SU-DHL-6 (cell line): ENCODE results near the gene RECQL5.

Experiments used
- H2AFZ ChIP-seq: fragments of 200-600 bp; sonication (generic); 2 replicates; pipeline ENCODE4 v1.6.1; 2014; ENCODE audit warnings: low read depth, mild to moderate bottlenecking, moderate library complexity, mixed read lengths, antibody characterized with exemption, low read length; ENCODE audit not compliant: severe bottlenecking
- H3F3A ChIP-seq: fragments of 200-600 bp; shearing (Covaris generic); 2 replicates; pipeline ENCODE4 v1.6.0; 2016; ENCODE audit warnings: antibody characterized with exemption, mild to moderate bottlenecking; ENCODE audit not compliant: insufficient read depth
- H3K27ac ChIP-seq: fragments of 200-600 bp; sonication (generic); 2 replicates; pipeline ENCODE4 v1.5.1; 2016; ENCODE audit warnings: low read depth, mild to moderate bottlenecking, low read length, moderate library complexity, mixed read lengths
- H3K27me3 ChIP-seq: fragments of 200-600 bp; sonication (generic), shearing (Covaris generic); 2 replicates; pipeline ENCODE4 v1.6.0; 2014; ENCODE audit warnings: mild to moderate bottlenecking, low read length
- H3K36me3 ChIP-seq: fragments of 200-600 bp; sonication (generic); 2 replicates; pipeline ENCODE4 v1.6.1; 2014; ENCODE audit warnings: mild to moderate bottlenecking, low read length, mixed read lengths
- H3K4me2 ChIP-seq: fragments of 300-600, 200-600 bp; shearing (Covaris generic), sonication (generic); 2 replicates; pipeline ENCODE4 v1.6.0; 2014; ENCODE audit warnings: low read length, low read depth, mild to moderate bottlenecking; ENCODE audit not compliant: poor library complexity, severe bottlenecking
- H3K4me3 ChIP-seq: fragments of 200-600 bp; sonication (generic); 2 replicates; pipeline ENCODE4 v1.5.1; 2014; ENCODE audit warnings: antibody characterized with exemption, low read length, mild to moderate bottlenecking, mixed read lengths; ENCODE audit not compliant: insufficient read depth, poor library complexity, severe bottlenecking
- H3K79me2 ChIP-seq: fragments of 200-600 bp; sonication (generic); 2 replicates; pipeline ENCODE4 v1.6.1; 2014; ENCODE audit warnings: mild to moderate bottlenecking, low read length, moderate library complexity; ENCODE audit not compliant: insufficient read depth
- H3K9ac ChIP-seq: fragments of 200-600 bp; sonication (generic); 2 replicates; pipeline ENCODE4 v1.7.0; 2014; ENCODE audit warnings: mild to moderate bottlenecking, low read length
- H3K9me2 ChIP-seq: fragments of 200-600 bp; sonication (generic); replicated peaks from 2 replicates; pipeline ENCODE4 v1.6.1; 2014; ENCODE audit warnings: low read length; ENCODE audit not compliant: insufficient read depth
- H3K9me3 ChIP-seq: fragments of 200-600 bp; sonication (generic); 2 replicates; pipeline ENCODE4 v1.6.1; 2014; ENCODE audit warnings: low read length, mixed read lengths; ENCODE audit not compliant: insufficient read depth
- H4K20me1 ChIP-seq: fragments of 200-600 bp; sonication (generic); 2 replicates; pipeline ENCODE4 v1.6.1; 2014; ENCODE audit warnings: low read depth, mild to moderate bottlenecking, antibody characterized with exemption, low read length, moderate library complexity, mixed read lengths
- EZH2phosphoT487 ChIP-seq: fragments of 200-600 bp; sonication (generic), shearing (Covaris generic); conservative IDR thresholded peaks from 2 replicates; pipeline ENCODE4 v1.6.1; 2018; ENCODE audit warnings: mild to moderate bottlenecking, antibody characterized with exemption, low read length, moderate library complexity, mixed read lengths
- TF ChIP-seq, protein P1 (sequence below): fragments of 200-600 bp; sonication (generic); IDR thresholded peaks from one replicate; pipeline ENCODE4 v1.5.1; 2017; ENCODE audit warnings: antibody characterized with exemption, mild to moderate bottlenecking, low read length, moderate library complexity; ENCODE audit not compliant: insufficient read depth, poor library complexity, severe bottlenecking

RECQL5 gene

DNA sequence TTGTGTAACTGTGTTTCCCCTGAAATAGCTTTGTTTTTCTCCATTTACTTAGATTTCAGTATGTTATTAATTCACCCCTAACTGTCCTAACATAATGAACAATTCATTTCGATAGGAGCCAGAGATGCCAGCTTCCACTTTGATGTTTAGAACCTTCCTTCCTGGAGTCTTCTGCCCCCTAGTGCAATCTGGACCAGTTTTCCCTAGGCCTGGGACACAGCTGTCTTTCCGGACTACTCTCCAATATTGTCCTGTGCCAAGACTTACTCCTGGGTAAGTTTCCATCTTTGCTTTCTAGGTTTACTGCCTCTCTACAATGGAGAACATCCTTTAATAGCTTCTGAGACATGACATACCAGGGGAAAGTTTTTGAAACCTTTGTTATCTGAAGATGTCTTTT is 12.8 kb downstream of the RECQL5 start:
- Histone ChIP-seq H3K4me2 (no peak overlapping the region), H3K9me2 (no peaks in the 10 kb centered on the region), H3F3A (peaks cover 7% of the 10 kb centered on the region; the same call in 1 of the 2 replicates), H3K27me3 (no peaks in the 10 kb centered on the region), H3K79me2 (no peaks in the 10 kb centered on the region), H2AFZ (no peak overlapping the region), H3K9ac (no peak overlapping the region), H3K27ac (no peak overlapping the region), H3K36me3 (peaks cover 4% of the 10 kb centered on the region; the same call in 1 of the 2 replicates), H3K4me3 (no peak overlapping the region), H3K9me3 (no peaks in the 10 kb centered on the region), H4K20me1 (no peaks in the 10 kb centered on the region)
- TF ChIP-seq, protein P1, sequence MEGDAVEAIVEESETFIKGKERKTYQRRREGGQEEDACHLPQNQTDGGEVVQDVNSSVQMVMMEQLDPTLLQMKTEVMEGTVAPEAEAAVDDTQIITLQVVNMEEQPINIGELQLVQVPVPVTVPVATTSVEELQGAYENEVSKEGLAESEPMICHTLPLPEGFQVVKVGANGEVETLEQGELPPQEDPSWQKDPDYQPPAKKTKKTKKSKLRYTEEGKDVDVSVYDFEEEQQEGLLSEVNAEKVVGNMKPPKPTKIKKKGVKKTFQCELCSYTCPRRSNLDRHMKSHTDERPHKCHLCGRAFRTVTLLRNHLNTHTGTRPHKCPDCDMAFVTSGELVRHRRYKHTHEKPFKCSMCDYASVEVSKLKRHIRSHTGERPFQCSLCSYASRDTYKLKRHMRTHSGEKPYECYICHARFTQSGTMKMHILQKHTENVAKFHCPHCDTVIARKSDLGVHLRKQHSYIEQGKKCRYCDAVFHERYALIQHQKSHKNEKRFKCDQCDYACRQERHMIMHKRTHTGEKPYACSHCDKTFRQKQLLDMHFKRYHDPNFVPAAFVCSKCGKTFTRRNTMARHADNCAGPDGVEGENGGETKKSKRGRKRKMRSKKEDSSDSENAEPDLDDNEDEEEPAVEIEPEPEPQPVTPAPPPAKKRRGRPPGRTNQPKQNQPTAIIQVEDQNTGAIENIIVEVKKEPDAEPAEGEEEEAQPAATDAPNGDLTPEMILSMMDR = no peak
- TF ChIP-seq EZH2phosphoT487 = no peak

DNA sequence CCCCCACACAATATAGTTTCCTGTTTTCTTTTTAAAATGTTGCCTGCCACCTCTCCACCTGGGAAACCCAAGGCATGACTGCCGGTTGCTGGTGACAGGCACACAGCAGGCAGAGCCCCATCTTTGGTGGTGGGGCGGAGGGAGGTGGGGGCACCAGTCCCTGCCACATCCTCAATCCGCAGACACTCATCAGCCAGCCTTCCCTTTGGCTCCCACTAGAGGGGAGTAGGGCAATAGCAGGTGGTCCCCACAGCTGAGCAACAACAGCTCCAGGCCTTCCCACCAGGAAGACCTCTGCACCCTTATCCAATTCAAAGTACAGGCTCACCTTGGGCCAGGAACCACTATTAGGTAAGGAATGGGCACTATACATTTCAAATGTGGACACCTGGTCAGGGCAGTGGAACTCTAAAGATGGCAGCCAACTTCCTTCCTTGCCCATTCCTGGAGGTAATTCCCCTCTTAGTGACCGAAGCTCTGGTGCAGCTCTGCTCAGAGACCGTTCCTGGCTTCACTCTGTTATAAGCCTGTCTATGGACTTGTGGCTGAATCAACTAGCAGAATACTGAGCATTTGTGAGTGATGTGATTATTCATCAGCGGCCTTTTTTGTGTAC is 13.9 kb downstream of the RECQL5 start:
- H3F3A ChIP-seq = peaks cover 7% of the 10 kb centered on the region; the same call in 1 of the 2 replicates
- no peaks in the 10 kb centered on the region for H3K79me2 ChIP-seq
- TF ChIP-seq EZH2phosphoT487 = no peak
- TF ChIP-seq, protein P1 = peak; percentile 53
- H3K4me3 ChIP-seq = no peak overlapping the region
- H4K20me1 ChIP-seq = no peaks in the 10 kb centered on the region
- H3K4me2 ChIP-seq = no peak overlapping the region
- H3K9me2 ChIP-seq = no peaks in the 10 kb centered on the region
- no peak overlapping the region for H3K27ac ChIP-seq
- no peak overlapping the region for H2AFZ ChIP-seq
- no peaks in the 10 kb centered on the region for H3K9me3 ChIP-seq
- no peaks in the 10 kb centered on the region for H3K27me3 ChIP-seq
- peaks cover under 1% of the 10 kb centered on the region; the same call in 1 of the 2 replicates for H3K36me3 ChIP-seq
- H3K9ac ChIP-seq = no peak overlapping the region

DNA sequence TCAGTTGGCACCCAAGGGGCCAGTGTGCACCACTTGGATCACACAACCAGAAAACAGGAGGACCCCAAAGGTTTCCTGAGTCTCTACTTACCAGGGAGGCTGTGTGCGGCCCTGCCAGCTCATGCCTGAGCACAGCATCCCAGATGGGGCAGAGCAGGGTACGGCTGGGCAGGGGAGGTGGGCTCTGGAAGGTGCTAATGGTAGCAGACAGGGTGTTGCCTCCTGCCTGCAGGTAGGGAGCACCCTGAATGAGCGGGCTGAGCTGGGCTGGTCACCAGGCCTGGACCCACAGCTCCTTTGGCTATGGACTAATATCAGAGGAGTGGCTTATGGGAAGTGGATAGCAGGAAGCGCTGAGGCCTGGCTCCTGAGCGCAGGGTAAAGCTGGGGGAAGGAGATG is 14.6 kb downstream of the RECQL5 start:
- Histone ChIP-seq H3K36me3 (no peaks in the 10 kb centered on the region), H3K27me3 (no peaks in the 10 kb centered on the region), H3K9me2 (no peaks in the 10 kb centered on the region), H4K20me1 (no peaks in the 10 kb centered on the region), H3K9ac (no peak overlapping the region), H3K4me3 (no peak overlapping the region), H3K4me2 (no peak overlapping the region), H3K9me3 (no peaks in the 10 kb centered on the region), H3K79me2 (no peaks in the 10 kb centered on the region), H3F3A (peaks cover 7% of the 10 kb centered on the region; the same call in 1 of the 2 replicates), H3K27ac (no peak overlapping the region), H2AFZ (no peak overlapping the region)
- no peak for TF ChIP-seq EZH2phosphoT487
- TF ChIP-seq, protein P1 = no peak
